Measurements from ENCODE around the gene TNFRSF19.
"Not testable (repeated sequence)": the region's sequence is repeated elsewhere in the genome, so short reads cannot be mapped to it uniquely, and the experiment has no call there.

TNFRSF19 gene

DNA sequence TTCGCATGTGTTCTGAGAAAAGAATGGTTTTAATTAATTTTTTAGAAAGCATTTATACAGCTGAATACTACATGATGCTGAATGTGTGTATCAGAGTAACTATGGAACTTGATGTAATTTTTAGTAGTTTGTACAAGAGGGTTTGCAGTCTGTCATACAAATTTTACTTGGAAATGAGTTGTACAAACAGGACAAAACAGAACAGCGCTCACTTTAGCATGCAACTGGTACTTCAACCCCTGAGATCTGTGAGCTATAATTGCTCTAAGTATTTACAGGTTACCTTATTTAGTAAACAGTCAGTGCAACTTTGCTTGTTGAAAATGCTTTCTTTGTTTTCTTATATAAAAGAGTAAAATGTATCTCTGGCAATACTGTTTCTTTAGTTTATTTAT is 706 bp downstream of the TNFRSF19 start:
- DNase-seq = no peak

- no peak for DNase-seq
These were observed 1.2 kb downstream of the TNFRSF19 start for GRCh38 chr13:23571431-23571830.

DNA sequence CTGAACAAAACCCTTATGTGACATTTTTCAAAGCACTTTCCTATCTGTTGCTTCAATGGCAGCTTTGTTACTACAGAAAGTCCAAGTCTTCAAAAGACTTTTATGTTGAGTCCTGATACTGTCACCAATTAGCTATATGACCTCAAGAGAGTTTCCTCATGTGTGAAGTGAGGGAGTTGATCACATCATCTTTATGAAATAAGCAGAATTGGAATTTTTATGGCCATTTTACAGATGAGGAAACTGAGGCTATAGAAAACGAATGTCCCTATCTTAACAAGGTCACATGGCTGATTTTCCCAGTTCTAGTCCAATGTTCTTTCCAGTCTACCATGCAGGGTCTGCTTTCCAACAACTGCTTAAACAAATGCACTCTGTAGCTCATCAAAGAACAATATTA is 2.6 kb downstream of the TNFRSF19 start:
- DNase-seq = no peak

- DNase-seq = no peak
These were observed 4.4 kb downstream of the TNFRSF19 start for GRCh38 chr13:23574421-23575145.

DNA sequence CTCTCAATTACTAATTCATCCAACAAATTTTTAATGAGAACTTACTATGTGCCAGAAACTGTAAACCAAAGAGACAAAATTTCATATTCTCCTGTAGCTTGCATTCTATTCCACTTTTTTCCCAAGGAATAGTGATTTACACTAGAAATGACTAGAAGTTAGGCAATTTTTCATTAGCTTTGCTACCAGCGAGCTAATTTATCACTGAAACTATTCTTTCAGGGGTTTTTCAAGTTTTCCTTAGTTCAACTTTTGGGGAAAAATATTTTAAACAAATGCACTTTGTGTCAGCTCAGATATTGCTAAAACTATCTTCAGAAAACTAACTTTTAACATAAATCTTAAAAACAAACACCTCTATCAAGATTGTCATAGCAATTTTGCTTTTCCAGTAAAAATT is 5.4 kb downstream of the TNFRSF19 start:
- DNase-seq = no peak

GRCh38 chr13:23578411-23579071 is 8.3 kb downstream of the TNFRSF19 start:
- peak; percentile 68 for DNase-seq

- peak; percentile 89 for DNase-seq
These were observed 9.1 kb downstream of the TNFRSF19 start for GRCh38 chr13:23579072-23579895.

GRCh38 chr13:23579896-23580683 is 9.9 kb downstream of the TNFRSF19 start:
- no peak for DNase-seq

DNA sequence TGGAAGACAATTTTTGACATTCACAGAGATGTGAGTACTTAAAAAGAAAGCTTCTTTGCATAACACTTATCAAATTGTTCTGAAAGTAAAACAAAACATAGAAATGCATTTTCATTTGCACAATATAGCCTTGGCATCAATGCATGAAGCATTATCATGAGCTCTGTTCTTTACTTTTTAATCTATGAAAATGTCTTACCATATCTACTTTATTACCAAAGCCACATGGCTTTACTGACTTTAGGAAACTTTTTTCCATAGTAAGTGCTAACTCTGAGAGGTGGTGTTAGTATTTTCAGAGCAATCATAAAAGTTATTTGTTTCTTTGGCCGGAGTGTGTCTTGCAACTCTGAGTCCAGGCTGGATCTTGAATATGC is 10.5 kb downstream of the TNFRSF19 start:
- DNase-seq = no peak

DNA sequence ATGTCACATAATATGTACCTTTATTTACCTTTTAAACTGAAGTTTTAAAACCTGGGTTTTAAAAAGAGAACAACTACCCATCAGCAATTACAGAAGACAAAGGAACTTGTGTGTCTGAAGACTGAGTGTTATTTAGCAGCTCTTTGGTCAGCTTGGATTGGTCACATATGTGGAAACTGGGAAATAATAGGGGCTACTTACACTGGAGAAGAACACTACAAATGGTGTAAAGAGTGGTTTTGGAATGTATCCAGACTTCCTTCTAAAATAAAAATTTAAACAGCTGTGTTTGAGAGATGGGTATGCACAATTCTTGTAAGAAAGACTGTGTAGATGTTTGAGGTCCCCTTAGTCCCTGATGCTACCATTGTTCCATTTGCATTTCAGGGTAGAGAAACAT is 13.3 kb downstream of the TNFRSF19 start:
- no peak for DNase-seq

DNA sequence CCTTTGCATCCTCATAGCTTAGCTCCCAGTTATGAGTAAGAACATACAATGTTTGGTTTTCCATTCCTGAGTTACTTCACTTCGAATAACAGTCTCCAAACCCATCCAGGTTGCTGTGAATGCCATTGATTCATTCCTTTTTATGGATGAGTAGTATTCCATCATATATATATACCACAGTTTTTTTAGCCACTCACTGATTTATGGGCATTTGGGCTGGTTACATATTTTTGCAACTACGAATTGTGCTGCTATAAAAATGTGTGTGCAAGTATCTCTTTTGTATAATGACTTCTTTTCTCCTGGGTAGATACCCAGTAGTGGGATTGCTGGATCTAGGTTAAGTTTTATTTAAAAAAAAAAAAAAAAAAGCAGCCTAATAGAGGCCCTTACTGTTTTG is 14.1 kb downstream of the TNFRSF19 start:
- DNase-seq = no peak

DNA sequence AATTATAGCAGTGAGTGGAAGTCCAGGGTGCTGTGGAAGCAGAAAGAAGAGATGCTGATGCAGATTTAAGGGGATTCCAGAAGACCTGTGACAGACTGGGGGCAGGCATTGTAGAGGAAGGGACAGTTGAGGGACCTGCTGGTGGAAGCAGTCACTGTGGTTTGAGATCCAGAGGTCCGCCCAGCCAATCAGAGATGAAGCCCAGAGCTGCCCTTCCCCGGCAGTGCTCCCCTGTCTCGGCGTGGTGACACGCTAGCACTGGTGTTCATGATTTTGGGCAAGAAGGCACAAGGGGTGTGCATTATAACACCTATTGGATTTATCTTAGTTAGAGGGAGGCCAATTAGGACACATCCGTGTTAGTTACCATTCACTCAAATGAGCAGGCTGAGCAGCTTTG is 16.1 kb downstream of the TNFRSF19 start:
- no peak for DNase-seq

DNA sequence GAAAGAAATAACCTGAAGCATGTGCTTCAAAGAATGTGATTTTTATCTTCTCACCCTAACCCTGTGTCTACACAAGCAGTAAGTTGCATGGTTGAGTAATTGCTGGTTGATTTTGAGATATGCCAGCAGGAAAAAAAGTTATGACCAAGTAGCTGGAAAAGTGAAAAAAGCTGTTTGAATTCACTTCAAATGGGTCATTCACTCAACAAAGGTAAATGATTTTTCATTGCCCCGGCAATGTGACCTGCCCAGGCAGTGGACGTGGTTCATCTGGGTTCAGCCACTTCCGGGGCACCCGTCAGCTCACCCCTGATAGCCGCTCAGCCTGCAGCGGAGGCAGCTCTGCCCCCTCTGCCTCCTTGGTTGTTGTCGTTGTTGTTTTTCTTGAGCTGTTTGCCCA is 18.5 kb downstream of the TNFRSF19 start:
- DNase-seq = no peak

GRCh38 chr13:23592596-23592995 is 22.4 kb downstream of the TNFRSF19 start:
- no peak for DNase-seq

DNA sequence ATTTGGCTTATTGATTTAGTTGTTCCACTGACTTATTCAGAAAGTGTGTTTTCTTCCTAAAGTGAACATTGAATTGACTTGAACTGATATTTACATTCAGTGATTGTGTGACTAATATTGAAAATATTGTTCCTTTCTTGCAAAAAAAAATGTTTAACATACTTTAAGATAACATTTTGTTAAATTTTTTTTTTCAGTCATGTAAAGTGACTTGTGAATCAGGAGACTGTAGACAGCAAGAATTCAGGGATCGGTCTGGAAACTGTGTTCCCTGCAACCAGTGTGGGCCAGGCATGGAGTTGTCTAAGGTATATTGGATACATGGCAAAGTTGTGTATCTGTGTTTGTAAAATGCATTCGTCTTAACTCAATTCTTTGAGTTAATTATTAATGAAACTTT is 22.9 kb downstream of the TNFRSF19 start:
- DNase-seq = peak; percentile 44

DNA sequence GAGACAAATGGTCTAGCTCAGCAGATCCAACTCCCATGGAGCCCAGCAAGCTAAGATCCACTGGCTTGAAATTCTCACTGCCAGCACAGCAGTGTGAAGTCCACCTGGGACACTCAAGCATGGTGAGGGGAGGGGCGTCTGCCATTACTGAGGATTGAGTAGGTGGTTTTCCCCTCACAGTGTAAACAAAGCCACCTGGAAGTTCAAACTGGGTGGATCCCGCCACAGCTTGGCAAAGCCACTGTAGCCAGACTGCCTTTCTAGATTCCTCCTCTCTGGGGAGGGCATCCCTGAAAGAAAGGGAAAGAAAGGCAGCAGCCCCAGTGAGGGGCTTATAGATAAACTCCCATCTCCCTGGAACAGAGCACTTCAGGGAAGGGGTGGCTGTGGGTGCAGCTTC is 24.1 kb downstream of the TNFRSF19 start:
- DNase-seq = not testable (repeated sequence)

- DNase-seq = peak; percentile 79
These were observed 28.2 kb downstream of the TNFRSF19 start for GRCh38 chr13:23598369-23598768.

DNA sequence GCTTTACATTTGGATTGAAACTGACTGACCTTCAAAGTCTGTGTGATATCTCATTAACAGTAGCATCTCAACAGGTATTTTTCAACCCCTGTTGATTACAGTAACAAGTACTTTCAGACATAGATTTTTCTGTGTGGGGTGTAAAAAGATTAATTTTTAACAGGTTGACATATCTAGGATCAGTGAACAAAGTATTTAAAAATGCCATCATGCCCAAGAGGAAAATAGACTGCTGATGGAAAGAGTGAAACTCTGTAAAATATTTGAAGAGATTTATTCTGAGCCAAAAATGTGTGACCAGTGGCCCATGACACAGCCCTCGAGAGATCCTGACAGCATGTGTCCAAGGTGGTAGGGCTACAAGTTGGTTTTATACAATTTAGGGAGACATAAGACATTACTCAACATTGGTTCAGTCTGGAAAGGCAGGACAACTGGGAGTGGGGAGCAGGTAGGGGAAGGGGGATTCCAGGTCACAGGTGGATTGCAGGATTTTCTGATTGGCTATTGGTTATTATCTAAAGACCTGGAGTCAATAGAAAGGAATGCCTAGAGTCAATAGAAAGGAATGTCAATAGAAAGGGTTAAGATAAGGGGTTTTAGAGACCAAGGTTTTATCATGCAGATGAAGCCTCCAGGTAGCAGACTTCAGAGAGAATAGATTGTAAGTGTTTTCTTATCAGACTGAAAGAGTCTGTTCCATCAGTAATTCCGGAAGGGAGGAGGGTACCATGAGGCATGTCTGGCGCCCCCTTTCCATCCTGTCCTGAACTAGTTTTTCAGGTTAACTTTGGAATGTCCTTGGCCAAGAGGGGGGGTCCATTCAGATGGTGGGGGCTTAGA is 29.1 kb downstream of the TNFRSF19 start:
- no peak for DNase-seq

DNA sequence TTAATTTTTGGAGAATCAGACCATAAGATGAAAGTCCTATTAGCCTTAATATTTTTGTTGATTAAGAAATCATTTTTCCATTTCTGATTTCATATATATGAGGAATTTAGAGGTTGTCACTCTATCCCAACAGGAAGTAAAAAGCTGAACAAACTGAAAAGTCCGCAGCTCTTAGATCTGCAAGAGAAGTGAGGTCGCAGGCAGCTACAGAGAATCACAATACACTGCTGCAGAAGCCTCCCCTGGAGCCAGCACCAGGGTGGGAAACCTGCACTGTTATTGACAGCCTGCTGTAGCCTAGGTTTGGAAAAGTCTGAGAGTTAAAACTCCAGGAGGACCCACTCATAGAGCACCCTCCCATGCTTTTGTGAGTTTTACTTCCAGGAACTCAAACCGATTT is 29.9 kb downstream of the TNFRSF19 start:
- no peak for DNase-seq

GRCh38 chr13:23600534-23600933 is 30.3 kb downstream of the TNFRSF19 start:
- no peak for DNase-seq

DNA sequence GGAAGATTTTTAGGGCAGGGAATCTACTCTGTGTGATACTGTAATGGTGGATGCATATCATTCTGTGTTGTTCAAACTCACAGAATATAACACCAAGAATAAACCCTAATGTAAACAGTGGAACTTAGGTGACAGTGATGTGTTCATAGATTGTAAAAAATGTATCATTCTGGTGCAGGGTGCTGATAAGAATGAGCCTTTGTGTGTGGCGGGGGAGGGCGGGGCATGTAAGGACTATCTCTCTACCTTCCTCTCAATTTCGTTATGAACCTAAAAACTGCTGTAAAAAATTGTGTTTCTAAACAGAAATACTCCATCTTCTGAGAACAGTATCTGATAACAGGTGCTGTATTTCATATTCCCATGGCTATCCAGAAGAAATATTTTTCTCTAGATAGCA is 35.6 kb downstream of the TNFRSF19 start:
- no peak for DNase-seq

DNA sequence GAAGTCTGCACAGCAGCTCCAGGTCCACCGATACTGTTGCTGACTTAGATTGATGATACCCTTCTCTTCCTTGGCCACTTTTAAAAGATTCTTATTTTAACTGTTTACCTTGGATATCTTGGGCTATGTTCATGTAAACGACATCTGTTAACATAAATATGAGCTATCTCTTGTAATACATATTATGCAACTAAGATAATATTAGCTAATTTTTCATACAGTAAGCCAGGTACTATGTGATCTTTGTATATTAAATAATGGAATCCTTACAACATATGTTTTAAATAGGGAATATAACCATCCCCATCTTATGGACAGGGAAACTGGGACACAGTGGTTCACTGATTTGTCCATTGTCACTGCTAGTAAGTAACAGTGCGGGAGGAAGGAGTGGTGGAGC is 37.9 kb downstream of the TNFRSF19 start:
- DNase-seq = no peak
